HG03066 (cell line): Measurements from ENCODE around the gene KCND3.
"Not testable (repeated sequence)": the region's sequence is repeated elsewhere in the genome, so short reads cannot be mapped to it uniquely, and the experiment has no call there.

Experiments
- ATAC-seq: cut with Tn5 transposase; IDR thresholded peaks from one replicate; pipeline ENCODE4 v1.9.1; 2021; ENCODE audit warnings: low read depth; ENCODE audit not compliant: unreplicated experiment

Gene KCND3

DNA sequence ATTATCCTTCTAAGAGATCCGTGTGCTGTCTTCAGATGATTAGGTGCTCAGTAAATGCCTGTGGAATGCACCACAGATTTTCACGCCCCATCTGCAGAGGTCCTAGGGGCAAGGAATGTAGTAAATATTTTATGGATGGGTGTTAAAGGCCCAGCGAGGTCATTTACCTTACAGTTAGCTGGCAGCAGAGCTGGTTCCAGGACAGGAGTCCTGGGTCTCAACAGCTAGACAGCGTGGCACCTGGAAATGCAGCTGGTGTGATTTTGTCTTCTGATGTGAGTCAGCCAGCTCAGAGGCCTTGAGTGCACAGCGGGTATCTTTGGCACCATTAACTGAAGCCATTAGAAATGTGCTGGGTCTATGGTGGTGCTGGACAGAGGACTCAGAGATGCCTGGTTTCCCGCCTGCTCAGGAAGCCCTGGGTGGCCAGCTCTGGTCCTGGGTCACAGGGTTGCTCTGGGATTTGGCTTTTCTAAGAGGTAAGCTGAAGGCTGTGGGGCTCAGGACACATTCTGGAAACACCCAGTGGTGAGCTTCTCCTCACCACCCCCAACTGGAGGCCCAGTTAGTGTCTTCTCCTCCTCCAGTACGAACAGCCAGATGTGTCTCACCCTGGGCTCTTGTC lies 168.2 kb downstream of the KCND3 start:
- no peak for ATAC-seq

GRCh38 chr1:111819566-111820263 lies 169.8 kb downstream of the KCND3 start:
- no peak for ATAC-seq

GRCh38 chr1:111818546-111818945 lies 170.9 kb downstream of the KCND3 start:
- no peak for ATAC-seq

DNA sequence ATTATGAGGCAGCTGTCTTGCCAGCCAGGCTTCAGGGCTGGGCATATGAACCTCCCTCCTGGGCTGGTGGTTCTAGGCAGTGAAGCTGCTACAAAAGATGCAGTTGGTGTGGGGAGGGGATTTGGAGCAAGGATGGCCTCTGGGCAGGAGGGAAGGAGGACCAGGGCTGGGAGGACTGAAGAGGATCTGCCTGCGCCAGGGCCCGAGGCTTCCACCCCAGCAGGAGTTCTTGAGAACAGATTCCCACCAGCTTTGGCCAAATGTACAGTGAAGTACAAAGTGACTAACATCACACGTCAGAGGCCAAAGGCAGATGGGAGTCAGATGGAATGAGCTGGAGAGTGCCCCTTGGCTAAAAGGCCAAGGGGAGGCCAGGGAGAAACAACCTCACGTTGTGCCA lies 171.4 kb downstream of the KCND3 start:
- ATAC-seq: no peak

GRCh38 chr1:111814642-111815041 lies 174.8 kb downstream of the KCND3 start:
- ATAC-seq: no peak

GRCh38 chr1:111814305-111814628 lies 175.2 kb downstream of the KCND3 start:
- ATAC-seq: no peak

DNA sequence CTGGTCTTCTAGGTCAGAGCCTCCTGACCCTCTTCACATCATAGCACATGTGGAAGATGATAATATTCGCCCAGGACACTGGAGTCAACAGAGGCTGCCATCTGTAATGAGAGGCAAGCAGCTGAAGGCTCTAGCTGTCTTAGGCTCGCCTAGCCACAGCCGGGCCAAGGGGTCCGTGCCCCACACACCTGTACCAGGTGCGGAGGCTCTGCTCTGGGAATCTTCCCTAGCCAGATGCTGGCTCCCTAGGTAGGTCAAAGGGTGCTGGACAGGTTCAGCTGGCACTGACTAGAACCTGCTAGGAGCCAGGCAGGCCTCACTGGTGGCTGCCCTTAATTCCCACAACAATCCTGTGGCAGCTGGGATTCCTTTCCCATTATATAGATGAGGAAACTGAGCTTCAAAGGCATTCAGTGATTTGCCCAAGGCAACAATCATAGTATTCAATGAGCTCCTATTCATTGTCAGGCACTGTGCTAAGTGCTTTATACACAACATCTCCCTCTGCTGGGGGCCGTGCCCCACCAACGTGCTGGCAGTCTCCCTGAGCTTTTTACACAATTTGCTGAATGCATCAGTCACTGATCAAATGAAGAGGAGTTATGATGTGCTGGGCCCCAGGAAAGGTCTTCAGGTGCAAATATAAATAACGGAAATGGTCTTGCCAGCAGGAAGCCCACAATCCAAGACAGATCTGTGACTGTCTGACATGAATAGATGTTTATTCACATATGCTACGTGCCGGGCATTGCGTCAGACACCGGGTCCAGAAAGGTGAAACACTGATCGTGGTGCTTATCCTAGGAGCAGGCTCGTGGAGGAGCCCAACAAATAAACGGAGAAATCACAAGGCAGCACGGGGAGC lies 175.8 kb downstream of the KCND3 start:
- no peak for ATAC-seq

DNA sequence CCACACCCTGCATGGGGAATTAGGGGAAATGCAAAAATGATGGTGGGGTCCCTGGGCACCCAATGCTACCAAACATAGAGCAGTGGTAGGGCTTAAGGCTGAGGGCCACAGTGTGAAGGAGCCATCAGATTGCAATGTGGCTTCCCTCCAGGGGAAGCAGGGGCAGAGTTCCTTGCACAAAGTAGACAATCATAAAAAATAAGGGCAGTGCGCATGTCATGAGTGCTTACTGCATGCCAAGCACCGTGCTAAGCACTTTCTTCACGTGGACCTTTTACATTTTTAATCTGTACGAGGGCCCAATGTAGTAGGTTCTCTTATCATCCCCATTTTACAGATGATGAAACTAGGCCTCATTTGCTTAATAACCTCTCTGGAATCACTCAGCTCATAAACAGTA lies 177.2 kb downstream of the KCND3 start:
- no peak for ATAC-seq

GRCh38 chr1:111811891-111812290 lies 177.6 kb downstream of the KCND3 start:
- ATAC-seq: no peak

GRCh38 chr1:111805251-111805650 lies 184.2 kb downstream of the KCND3 start:
- no peak for ATAC-seq

- no peak for ATAC-seq
Measured at GRCh38 chr1:111804776-111805175, 184.7 kb downstream of the KCND3 start.

- no peak for ATAC-seq
Measured at GRCh38 chr1:111803951-111804350, 185.5 kb downstream of the KCND3 start.

DNA sequence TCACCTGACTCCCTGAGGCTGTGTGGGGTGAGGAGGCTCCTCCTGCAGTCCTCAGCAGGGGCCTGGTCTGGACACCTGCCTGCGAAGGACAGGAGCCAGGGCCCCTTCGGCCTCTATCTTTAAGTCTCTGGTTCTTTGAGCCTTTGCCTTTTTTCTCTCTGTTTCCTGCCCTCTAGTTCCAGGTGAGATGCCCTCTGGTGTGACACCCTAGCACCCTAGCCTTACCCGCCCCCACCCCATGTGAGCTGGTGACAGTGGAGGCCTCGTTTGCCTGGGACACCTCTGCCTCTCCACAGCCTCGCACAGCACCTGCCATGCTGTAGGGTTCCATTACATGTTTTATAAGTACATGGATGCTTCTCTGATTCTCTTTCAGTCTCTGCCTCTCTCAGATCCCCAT lies 186.5 kb downstream of the KCND3 start:
- no peak for ATAC-seq

GRCh38 chr1:111802110-111802509 lies 187.4 kb downstream of the KCND3 start:
- no peak for ATAC-seq

DNA sequence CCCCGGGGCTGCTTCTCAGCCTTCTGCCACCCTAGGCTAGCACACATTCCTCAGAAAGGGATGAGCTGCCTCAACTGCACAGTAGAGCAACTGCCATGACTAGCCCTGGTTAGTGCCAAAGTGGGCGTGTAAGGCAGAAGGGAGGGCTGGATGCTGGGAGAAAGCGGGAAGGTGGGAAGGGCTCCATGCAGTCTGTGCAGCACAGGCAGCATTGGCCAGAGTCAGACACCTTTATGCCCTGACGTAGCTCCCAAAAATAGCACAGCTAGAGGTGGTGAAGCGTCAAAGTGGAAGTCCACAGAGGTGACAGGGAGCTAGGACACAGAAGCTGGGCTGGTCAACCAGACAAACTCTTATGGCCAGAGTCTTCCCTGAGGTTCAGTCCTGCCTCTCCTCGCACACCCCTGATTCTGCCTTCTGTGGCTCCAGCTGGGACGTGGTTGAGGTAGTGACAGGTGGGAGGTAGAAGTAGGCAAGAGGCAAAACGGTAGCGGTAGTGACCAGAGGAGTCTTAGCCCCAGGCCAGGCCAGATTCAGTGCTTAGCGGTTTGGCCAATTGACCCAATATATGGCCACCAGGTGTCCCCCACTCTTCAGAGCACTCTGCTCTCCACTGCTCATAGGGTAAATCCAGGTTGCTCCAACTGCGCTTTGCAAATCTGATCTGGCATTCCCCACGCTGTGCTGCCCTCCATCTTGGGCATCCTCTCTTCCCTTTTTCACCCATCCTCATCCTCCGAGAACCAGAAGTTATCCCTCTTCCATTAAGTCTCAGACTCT lies 188.2 kb downstream of the KCND3 start:
- no peak for ATAC-seq

DNA sequence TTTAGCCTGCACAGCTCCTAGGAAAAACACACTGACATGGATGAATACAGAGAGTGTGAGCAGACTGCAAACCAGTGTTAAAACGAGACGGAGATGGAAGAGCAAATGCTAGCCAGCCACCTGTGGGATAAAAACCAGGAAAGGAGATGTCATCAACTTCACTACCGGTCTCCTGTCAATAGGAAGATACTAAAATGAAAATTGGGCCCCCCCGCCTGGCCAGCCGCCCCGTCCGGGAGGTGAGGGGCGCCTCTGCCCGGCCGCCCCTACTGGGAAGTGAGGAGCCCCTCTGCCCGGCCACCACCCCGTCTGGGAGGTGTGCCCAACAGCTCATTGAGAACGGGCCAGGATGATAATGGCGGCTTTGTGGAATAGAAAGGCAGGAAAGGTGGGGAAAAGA lies 189.7 kb downstream of the KCND3 start:
- not testable (repeated sequence) for ATAC-seq

DNA sequence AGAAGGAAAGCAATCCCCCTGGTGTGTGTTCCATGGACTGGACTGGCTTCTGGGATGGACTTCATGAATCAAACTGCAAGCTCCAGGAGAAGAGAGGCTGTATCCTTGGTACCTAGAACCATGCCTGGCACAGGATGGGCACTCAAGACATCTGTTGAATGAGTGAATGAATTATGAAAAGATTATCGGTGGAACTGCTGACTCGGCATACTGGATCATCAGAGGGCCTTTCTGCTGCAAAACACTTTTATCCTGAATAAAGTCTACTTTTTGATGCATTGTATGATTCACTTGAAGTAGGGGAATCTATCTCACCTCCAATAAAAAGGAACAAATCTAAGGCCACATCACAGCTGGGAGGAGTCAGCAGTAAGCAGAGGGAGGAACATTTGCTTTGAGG lies 190.9 kb downstream of the KCND3 start:
- ATAC-seq: no peak

- ATAC-seq: no peak
Measured at GRCh38 chr1:111795401-111795800, 194.1 kb downstream of the KCND3 start.

DNA sequence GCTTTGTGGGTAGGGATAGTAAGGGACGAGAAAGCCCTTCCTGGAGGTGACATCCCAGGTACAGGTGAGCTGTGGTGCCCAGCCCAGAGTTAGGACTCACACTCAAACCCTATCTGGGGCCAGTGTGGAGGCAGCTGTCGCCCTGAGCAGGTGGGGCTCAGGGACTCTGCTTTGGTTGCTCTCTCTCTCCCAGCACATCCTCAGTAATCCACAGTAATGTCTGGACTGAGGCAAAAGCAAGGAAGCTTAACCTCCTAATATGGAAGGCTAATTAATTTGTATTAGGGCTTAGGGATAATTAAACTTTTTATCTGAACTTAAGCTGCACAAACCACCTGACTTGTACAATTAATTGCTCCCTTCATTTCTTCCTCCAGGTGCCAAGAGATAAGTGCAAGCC lies 195.5 kb downstream of the KCND3 start:
- no peak for ATAC-seq

DNA sequence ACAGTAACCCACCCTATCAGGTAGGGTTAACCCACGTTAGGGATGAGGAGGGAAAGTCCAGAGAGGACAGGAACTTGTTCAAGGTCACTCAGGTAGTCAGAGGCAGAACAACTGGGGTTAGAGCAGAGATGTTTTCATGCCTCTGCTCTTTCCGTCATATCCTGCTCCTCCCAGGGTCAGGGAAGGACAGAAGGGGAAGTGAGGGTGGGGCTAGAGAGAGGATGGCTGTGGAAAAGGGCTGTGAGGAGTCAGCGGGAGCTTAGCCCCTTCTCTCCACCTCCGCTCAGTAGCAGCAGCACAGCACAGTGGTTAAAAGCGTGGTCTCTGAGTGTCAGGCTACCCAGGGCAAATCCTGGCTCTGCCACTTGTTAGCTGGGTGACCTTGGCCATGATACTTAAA lies 197.2 kb downstream of the KCND3 start:
- no peak for ATAC-seq

DNA sequence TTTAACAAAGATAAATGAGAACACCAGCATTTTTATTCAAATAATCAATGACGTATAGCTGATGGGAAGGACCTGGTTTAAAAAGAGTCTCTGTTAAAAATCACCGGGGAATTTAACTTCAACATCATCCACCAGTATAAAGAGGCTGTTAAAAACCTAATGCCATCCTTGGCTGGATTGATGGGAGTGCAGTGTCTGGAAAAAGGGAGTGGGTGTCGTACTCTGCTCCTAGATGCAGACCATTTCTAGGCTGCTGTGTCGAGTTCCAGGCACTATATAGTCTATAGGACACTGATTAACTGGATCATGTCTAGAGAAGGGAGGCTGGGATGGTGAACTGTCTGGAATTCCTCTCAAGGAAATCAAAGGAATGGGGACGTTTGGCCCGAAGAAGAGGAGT lies 197.7 kb downstream of the KCND3 start:
- ATAC-seq: no peak
